Measurements from ENCODE around the gene GAREM1. TPM values are rescaled to one million over a fixed set of nuclear protein-coding genes. Genes with fewer than 3 reads are reported as not detected.

GAREM1 gene
- total and polyA plus RNA-seq, 4 donors: 1.5 to 7.5 (median 2.0) TPM

GRCh38 chr18:32373995-32374394, 96.7 kb downstream of the GAREM1 start:
- DNase-seq (ENCODE audit: low spot score): no peak
- TF ChIP-seq RAD21 (IDR thresholded peaks at IDR 0.05) (no peak), CTCF (IDR thresholded peaks at IDR 0.05; ENCODE audit: low read depth, low read length, missing input control) (no peak), NR2F2 (IDR thresholded peaks at IDR 0.05) (no peak), HNF4G (IDR thresholded peaks at IDR 0.05) (no peak), RXRA (IDR thresholded peaks at IDR 0.05) (no peak), FOXA1 (IDR thresholded peaks at IDR 0.05) (no peak), EGR1 (IDR thresholded peaks at IDR 0.05; ENCODE audit: low read depth in 2 of 2) (no peak), HNF4A (conservative IDR thresholded peaks at IDR 0.05) (no peak), ATF3 (IDR thresholded peaks at IDR 0.05) (no peak), ZBTB33 (IDR thresholded peaks at IDR 0.05) (no peak), GABPA (IDR thresholded peaks at IDR 0.05 in 1 of 2, conservative IDR thresholded peaks at IDR 0.05 in 1 of 2) (no peak), TAF1 (conservative IDR thresholded peaks at IDR 0.05) (no peak), FOXA2 (IDR thresholded peaks at IDR 0.05) (no peak), JUND (IDR thresholded peaks at IDR 0.05) (no peak)
- peak overlapping the region in 1 of 2 donors; percentile 73 for H3K27ac ChIP-seq (ENCODE audit: low read depth in 1 of 2, low read length in 2 of 2)
- no peaks in the 10 kb centered on the region for H3K9me3 ChIP-seq (ENCODE audit: control insufficient read depth in 4 of 4, low read length in 3 of 4)
- no peaks in the 10 kb centered on the region for H3K27me3 ChIP-seq (ENCODE audit: control insufficient read depth in 4 of 4, insufficient read depth in 4 of 4, low read length in 3 of 4)
- 45% methylated on average over 3 of the region's 3 CpGs for WGBS
- H3K4me1 ChIP-seq (ENCODE audit: control insufficient read depth in 4 of 4, insufficient read depth in 4 of 4, low read length in 3 of 4): peaks cover 9 to 45% (median 29%) of the 10 kb centered on the region in 4 donors
- no peaks in the 10 kb centered on the region for H3K36me3 ChIP-seq (ENCODE audit: control insufficient read depth in 4 of 4, insufficient read depth in 3 of 4, low read depth in 1 of 4, low read length in 3 of 4)
- H3K4me3 ChIP-seq (ENCODE audit: low read depth in 1 of 3, low read length in 3 of 3): no peak overlapping the region
- H3K9ac ChIP-seq (ENCODE audit: low read depth in 1 of 2, low read length in 2 of 2): no peak overlapping the region

GRCh38 chr18:32373505-32373904, 97.2 kb downstream of the GAREM1 start:
- 94% methylated on average over 4 of the region's 4 CpGs for WGBS
- H3K27me3 ChIP-seq (ENCODE audit: control insufficient read depth in 4 of 4, insufficient read depth in 4 of 4, low read length in 3 of 4): no peaks in the 10 kb centered on the region
- H3K4me3 ChIP-seq (ENCODE audit: low read depth in 1 of 3, low read length in 3 of 3): no peak overlapping the region
- H3K36me3 ChIP-seq (ENCODE audit: control insufficient read depth in 4 of 4, insufficient read depth in 3 of 4, low read depth in 1 of 4, low read length in 3 of 4): no peaks in the 10 kb centered on the region
- H3K9ac ChIP-seq (ENCODE audit: low read depth in 1 of 2, low read length in 2 of 2): no peak overlapping the region
- no peaks in the 10 kb centered on the region for H3K9me3 ChIP-seq (ENCODE audit: control insufficient read depth in 4 of 4, low read length in 3 of 4)
- peaks cover 9 to 44% (median 28%) of the 10 kb centered on the region in 4 donors for H3K4me1 ChIP-seq (ENCODE audit: control insufficient read depth in 4 of 4, insufficient read depth in 4 of 4, low read length in 3 of 4)
- TF ChIP-seq CTCF (IDR thresholded peaks at IDR 0.05; ENCODE audit: low read depth, low read length, missing input control): no peak
- TF ChIP-seq REST (IDR thresholded peaks at IDR 0.05): no peak
- no peak for TF ChIP-seq RXRA (IDR thresholded peaks at IDR 0.05)
- TF ChIP-seq ATF3 (IDR thresholded peaks at IDR 0.05): no peak
- TF ChIP-seq SP1 (IDR thresholded peaks at IDR 0.05): no peak
- TF ChIP-seq EGR1 (IDR thresholded peaks at IDR 0.05; ENCODE audit: low read depth in 2 of 2): no peak
- no peak for TF ChIP-seq HNF4G (IDR thresholded peaks at IDR 0.05)
- TF ChIP-seq TAF1 (conservative IDR thresholded peaks at IDR 0.05): no peak
- TF ChIP-seq RAD21 (IDR thresholded peaks at IDR 0.05): no peak
- TF ChIP-seq FOXA2 (IDR thresholded peaks at IDR 0.05): no peak
- TF ChIP-seq GABPA (IDR thresholded peaks at IDR 0.05 in 1 of 2, conservative IDR thresholded peaks at IDR 0.05 in 1 of 2): no peak
- no peak for TF ChIP-seq ZBTB33 (IDR thresholded peaks at IDR 0.05)
- no peak for TF ChIP-seq FOXA1 (IDR thresholded peaks at IDR 0.05)
- TF ChIP-seq MAX (IDR thresholded peaks at IDR 0.05): no peak
- TF ChIP-seq JUND (IDR thresholded peaks at IDR 0.05): no peak
- no peak for TF ChIP-seq NR2F2 (IDR thresholded peaks at IDR 0.05)
- TF ChIP-seq YY1 (IDR thresholded peaks at IDR 0.05): no peak
- TF ChIP-seq HNF4A (conservative IDR thresholded peaks at IDR 0.05): no peak
- H3K27ac ChIP-seq (ENCODE audit: low read depth in 1 of 2, low read length in 2 of 2): peak overlapping the region; percentile 31 to 73
- no peak for DNase-seq (ENCODE audit: low spot score)
